Amniotic epithelial cell (primary cell): ENCODE data around the gene TAF1C.

Source experiments
- DNase-seq: peaks from one replicate; pipeline ENCODE4 v3.0.0-alpha.2; 2010; ENCODE audit warnings: low read depth

TAF1C gene

DNA sequence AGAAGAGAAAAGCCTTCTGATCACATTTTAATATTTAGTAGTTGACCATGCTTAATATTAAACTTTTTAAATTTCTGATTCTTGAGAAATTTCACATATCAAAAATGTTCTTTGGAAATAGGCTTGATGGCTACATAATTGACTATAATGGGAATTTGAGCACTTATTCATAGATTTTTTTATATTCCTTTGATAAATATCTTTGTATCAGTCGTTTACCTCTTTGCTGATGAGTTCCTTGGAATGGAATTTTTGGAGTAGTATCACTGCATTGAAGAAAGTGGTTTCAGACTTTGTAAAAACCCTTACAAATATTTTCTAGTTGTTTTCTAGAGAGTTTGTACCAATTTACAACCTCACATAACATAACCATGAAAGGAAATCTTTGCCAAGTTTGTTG is 27.1 kb downstream of the TAF1C start:
- DNase-seq: no peak

DNA sequence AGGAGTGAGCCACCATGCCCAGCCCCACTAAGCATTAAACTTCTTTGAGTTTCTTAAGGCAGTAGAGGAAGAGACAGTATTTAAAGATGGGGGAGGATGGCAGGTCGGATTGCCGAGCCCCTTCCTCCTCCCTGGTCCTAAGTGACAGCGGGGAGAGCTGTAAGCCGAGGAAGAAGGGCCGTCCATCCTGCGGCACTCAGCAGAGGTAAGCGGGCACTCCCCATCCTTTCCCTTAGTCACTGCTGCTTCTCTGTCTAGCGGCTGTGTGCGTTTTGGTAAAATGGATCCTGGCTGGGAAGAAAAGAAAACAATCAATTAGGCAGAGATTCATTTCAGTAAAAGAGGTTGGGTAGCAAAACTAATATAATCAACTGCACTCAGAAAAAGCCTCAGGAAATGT is 27.9 kb downstream of the TAF1C start:
- no peak for DNase-seq

DNA sequence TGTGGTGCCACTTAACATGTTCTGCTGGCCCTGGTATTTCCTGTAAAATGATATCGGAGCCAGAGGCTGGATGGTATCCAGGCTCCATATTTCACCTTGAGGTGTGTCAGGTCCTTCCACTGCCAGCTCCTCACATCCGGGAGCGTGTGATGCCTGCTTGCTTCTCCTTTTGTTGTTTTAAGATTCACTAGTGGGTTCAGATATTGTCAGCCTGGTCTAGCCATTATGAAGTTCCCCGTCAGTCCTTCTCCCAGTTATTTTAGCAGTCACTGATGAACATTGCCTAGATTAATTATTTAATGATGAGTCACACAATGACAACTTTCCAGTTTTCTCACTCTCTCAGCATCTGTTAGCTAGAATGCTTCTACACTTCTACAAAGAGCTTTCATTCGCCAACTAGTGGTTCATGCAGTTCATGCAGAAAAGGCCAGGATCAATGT is 30.5 kb downstream of the TAF1C start:
- peak; percentile 9 for DNase-seq

DNA sequence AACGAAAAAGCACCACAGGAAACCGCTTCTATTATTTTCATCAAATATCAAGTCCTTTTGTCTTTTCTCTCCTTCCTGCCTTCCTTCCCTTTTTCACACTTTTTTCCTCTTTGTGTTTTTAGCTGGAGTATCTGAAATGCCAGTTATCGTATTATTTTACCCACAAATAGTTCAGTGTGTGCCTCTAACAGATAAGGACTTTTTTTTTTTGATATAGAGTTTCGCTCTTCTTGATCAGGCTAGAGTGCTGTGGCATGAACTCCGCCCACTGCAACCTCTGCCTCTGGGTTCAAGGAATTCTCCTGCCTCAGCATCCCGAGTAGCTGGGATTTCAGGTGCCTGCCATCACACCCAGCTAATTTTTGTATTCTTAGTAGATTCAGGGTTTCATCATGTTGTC is 31.1 kb downstream of the TAF1C start:
- DNase-seq: no peak

DNA sequence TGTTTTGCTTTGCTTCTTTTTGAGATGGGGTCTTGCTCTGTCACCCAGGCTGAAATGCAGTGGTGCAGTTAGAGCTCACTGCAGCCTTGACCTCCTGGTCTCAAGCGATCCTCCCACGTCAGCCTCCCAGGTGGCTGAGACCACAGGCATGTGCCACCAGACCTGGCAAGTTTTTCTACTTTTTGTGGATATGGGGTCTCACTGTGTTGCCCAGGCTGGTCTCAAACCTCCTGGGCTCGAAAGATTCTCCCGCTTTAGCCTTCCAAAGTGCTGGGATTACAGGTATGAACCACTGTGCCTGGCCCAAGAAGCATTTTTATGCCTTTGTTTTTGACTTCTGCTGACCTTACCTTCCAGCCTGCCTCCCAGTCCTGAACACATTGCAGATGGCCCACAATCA is 31.6 kb downstream of the TAF1C start:
- no peak for DNase-seq

DNA sequence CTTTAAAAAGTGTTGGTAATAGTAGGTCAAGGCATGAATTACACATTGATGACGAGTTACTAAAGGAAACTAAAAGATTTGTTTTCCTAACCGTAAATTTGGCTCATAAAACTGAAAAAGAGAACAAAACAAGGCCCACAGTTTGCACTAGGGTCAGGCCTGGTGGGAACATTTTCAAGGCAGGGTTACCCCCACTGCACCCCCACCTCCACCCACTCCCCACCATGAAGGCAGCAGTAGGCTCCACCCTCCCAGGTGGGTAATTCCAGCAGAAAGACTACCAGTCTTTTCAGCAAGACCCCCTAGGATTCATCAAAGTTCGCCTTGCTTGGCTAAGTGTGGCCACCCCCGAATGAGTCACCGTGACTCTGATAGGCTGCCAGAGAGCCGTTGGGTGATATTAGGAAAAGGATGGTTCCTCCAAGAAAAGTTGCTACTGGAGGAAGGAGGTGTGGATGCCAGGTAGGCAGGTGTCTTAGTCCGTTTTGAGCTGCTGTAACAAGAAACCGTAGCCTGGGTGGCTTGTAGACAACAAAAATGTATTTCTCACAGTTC is 33.1 kb downstream of the TAF1C start:
- DNase-seq: no peak

DNA sequence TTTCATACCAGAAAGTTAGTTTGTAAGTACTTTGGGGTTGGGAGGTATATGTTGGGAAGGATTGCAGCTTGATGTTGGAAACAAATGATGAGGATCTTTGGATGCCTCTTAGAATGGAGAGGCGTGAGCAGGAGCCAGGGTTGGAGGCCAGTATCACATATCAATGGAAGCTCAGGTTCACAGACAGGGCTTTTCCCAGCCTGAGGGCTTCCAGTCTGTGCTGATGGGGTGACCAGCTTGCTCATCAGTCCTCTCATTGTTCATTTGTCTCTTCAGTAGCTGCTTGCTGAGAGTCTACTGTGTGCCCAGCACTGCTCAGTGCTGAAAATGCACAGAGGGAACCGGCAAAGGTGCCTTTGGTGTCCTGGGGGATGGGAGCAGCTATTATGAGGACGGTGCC is 35.9 kb downstream of the TAF1C start:
- DNase-seq: no peak

DNA sequence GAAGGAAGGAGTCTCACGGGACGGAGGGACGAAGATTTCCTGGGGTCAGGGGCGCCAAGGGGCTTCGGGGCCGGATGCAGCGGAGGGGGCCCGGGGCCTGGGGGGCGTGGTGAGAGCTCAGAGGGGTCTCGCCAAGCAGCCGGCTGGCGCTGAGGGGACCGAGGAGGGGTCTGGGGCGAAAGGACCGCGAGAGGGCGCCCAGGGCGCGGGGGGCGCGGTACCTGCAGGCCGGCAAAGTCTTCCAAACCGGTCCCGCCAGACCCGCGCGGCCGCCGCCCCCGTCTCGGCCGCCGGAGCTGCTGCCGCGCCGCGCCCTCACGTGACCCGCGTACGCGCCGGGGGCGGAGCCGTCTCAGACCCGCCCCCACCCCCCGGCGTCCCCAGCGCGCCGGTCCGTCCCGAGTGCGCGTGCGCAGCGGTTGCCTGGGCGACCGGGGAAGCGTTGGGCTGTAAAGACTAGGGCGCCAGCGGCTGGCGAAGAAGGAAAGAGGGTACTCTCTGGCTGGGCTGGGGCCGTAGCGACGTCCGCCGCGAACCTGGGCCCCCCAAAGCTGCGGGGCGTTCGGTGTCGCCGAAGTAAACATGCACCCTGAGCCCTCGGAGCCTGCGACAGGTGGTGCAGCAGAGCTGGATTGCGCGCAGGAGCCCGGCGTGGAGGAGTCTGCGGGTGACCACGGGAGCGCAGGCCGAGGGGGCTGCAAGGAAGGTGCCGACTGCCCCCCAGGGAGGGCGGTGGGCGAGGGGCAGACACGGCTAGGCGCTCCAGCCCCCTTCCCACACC is 41.8 kb downstream of the TAF1C start, which contains the start of the genes DNAAF1 and HSDL1:
DNAAF1 (plus strand) TSS at position 450 of the 781 bp plus-strand sequence; CDS start at position 583, 133 bp downstream.
HSDL1 (minus strand) TSS at position 319 of the 781 bp plus-strand sequence. CDS start 13,856 bp downstream, outside the sequence.
- peak; percentile 57 for DNase-seq

DNA sequence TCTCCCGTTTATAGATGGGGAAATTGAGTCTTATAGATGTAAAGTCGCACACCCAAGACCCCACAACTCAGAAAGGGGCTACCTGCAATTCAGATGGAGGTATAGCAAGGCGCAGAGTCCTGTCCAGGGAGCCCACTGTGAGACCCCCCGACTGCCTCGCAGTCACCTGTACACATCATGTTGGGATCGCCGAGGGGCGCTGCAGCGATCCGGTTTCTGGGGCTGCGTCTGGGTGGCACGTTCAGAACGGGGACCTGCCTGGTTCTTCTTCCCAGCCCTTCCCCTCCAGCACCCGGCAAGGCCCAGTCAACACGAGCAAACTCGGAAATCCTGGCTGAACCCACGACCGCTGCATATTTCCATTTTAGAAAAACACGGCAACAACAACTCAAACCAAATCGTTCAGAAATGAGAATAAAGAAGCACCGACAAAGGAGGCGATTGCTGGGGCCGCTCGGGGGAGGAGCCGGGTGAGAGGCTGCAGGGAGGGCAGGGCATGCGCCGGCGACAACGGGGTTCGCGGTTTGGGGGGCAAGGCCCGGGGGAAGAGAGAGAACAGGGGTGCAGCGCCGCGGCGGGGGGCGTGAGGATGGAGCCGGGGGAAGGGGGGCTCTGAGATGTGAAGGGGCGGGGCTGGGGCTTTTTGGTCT is 42.5 kb downstream of the TAF1C start:
- DNase-seq: peak; percentile 4

DNA sequence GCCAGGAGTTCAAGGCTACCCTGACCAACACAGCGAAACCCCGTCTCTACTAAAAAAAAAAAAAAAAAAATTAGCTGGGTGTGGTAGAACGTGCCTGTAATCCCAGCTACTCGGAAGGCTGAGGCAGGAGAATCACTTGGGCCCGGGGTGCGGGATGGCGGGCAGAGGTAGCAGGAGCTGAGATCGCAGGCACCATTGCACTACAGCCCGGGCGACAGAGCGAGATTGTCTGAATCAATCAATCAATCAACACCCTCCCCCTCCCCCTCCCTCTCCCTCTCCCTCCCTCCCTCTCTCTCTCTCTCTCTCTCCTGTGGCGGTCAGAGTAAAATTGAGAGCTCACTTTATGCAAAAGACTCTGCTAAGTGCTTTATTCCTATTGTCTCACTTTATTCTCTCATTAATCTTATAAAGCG is 43.1 kb downstream of the TAF1C start:
- DNase-seq: peak; percentile 19

DNA sequence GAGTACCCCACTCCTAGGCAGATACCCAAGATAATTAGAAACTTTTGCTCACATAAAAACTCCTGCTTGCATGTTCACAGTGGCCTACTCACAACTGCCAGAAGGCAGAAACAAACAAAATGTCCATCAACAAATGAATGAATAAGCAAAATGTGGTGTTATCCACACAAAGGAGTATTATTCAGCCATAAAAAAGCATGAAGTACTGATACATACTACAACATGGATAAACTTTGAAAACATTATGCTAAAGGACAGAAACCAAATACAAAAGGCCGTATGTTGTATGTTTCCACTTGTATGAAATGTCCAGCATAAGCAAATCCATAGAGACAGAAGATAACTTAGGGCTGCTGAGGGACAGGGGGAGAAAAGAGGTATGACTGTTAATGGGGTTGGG is 43.8 kb downstream of the TAF1C start:
- no peak for DNase-seq

DNA sequence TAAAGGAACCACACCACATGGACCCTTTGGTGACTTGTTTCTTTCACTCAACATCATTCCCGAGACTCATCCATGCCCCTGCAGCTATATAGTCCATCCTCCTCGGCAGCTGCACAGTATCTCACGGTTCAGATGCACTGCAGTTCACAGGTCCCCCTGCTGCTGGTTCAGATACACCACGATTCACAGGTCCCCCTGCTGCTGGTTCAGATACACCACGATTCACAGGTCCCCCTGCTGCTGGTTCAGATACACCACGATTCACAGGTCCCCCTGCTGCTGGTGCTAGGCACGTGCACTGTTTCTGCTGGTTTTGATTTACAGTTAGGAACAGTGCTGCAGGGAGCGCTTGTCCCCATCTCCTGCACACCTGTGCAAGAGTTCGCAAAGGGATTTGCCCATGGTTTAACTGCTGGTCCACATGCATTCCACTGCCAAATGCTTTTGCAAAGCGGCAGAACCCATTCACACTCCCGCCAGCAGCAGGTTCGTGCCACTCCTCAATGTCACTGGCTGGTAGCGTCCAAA is 45.6 kb downstream of the TAF1C start:
- DNase-seq: no peak

DNA sequence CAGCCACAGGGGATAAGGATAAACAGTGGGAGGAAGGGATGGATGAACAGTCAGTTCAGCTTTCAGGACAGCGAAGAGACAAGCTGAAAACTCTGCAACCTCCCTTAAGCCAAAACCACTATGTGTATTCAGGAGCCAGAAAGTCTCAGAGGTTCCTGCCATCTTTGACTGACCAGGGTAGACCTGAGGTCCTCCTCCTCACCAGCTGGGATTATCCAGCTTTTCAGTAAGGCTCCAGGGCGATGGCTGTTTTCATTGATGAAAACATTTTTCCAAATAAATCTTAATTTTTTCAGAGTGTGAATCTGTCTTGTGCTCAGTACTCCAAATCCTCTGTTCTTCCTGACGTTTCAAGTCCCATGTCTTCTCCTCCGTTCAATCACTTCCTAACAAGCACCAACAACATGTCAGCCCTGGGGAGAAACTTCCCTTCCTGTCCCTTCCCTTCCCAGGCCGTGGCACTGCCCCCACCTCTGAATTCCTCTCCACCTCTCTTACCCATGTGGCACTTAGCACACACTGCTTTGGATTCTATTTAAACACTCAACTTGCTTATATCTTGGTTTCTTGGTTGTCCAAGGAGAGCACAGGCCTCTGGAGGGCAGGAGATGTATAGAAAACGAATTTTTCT is 47.1 kb downstream of the TAF1C start:
- DNase-seq: no peak

DNA sequence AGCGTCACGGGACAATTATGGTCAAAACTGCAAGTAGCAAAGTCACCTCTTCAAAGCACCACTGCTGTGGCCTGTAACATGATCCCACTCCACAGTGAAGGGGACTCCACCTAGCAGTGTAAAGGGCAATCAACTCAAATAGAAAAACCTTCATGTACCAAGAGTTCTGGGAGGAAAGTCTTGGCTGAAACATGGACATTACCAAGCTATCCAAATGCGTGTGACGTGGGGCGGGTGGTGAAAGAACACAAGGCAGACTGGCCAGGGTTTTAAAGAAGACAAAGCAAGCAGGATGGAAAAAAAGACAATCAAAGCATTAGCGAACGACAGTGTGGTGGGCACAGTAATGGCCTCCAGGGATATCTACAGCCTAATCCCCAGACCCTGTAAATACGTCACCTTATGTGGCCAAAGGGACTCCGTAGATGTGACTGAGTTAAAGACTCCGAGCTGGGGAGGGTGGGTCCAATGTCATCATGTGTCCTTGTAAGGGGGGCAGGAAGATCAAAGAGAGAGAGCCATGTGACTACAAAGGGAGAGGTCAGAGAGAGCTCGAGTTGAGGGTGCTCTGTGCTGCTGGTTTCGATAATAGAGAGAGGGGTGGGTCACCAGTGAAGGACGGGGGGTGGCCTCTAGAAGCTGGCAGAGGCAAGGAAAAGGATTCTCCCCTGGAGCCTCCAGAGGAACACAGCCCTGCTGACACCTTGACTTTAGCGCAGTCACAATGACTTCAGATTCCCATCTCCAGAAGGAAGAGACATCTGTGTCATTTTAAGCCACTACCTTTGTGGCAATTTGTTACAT is 47.8 kb downstream of the TAF1C start:
- DNase-seq: no peak

DNA sequence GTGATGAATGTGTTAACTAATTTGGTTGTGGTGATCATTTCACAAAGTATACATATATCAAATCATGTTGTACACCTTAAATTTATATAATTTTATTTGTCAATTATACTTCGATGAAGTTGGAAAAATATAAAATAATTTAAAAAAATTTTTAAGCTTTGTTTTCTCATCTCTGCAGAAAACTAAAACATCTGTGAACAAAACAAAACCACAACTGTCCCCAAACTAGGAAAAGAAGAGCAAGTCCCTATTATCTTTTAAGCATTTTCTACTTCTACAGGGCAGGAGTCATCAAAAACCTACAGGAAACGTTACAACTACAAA is 48.4 kb downstream of the TAF1C start:
- DNase-seq: no peak

DNA sequence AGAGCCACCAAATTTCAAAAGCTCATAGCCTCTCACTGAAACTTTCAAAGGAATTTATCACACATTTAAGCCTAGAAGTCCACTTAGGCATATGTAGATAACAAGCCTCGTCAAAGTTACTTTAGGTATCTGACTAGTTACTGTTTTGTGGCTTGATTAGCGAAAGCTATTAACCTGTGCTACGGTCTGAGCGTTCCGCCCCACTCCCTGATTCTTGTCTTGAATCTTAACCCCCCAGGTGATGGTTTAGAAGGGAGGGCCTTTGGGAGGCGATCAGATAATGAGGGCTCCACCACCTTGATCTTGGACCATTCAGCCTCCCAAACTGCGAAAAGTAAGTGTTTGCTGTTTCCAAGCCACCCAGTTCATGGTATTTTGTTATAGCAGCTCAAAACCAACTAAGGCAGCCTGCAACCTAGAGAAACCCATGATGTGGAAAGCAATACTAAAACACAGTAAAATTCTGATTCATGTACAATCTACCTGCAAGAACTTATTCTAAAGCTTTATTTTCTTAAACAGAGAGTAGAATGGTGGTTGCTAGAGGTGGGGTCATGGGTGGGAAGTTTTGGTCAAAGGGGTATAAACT is 49.0 kb downstream of the TAF1C start:
- no peak for DNase-seq

DNA sequence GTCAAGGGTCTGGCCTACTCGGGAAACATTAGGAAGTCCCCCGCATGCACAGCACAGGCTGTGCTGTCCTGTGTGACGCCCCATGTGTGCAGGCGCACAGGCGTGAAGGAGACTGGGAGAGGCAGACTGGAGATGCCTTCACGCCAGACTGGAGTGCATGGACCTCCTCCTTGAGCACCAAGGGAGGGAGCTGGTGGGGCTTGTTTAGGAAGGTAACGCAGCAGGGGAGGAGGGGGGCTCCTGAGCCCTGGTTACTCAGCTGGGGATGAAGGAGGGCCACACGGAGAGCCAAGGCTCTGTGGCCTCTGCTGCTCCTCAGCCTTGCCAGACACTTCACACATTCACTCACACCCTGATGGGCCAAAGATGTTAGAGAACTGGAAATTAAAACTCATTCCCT is 49.6 kb downstream of the TAF1C start:
- DNase-seq: no peak

DNA sequence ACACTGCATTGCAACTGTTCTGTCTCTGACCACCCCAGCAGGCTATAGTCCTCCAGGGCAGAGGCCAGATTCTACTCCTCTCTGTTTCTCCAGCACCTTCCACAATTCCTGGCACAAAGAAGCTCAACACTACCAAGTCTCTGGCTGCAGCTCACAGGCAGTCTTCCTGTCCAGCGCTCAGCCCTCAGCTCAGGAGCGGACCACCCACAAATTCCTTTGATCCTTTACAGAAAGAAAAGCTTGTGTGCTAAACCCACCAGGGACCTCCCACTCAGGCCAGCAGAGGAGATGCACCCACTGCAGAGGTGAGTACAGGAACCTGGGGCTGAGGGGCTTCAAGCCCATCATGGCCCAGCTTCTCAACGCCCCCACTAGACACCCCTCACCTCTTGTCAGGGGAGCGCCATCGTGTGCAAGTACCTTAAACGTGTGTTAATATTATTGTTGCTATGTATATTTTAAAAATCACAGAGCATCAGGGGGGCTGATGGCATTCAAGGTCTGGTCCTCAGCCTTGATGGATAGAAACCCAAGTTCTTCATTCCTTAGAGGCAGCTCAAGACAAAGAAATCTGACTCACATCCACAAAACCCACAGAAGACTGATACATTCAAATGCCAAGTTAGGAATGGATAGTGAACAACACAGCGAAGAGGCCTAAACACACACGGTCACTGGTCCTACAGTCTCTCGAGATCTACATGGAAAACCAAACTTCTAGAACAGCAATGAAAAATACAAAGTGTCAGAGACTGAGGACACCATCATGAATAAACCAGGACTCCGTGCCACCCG is 50.3 kb downstream of the TAF1C start:
- DNase-seq: peak; percentile 47

DNA sequence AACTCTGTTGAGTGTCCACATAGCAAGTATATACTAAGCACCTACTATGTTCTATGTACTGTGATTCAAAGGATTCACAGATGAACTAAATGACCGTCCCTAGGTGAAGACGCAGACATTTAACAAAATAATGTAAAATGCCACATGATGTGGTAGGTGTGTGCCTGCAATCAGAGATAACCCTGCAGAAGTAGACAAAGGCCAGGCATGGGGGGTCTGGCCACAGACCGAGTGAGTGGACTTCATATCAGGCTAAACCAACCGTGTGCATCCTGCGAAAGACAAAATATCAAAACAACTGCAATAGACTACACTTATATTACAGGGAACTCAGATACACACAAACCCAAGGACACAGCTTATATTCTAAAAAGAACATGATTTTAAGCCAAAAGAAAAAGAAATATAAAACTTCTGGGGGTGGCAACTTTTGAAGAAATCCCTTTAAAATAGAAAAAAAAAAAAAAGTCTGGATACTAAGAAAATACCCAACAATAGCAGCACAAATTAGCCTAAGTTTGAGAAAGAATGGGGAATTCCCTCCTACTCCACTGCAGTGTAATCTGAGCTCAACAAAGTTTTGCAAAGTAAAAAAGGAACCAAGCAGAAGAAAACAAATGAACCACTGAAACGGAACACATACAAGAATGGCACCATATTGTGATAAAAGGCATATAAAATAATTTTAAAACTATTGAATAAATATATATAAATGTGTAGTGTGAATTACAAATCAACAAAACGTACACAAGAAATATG is 54.2 kb downstream of the TAF1C start:
- no peak for DNase-seq

DNA sequence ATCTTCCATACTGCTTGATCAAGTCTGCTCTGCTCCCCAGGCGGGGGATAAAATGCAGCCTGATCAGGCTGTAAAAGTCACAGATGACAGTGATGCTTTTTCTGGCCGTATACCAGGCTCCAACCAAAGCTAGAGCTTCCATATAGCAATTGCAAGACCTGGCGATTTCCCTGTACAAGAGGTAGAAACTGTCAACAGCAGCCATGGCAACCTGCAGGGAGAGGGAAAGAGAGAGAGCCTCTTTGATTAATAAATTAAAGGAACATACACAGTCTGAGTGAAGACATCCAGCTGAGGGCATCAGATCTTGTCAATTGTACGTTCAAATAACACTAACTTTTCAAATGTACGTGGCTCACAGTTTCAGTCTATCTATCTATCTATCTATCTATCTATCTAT is 55.7 kb downstream of the TAF1C start:
- DNase-seq: no peak
